ENCODE results near the gene RAG1.
A peak's percentile ranks its signal among the peaks of the same experiment; 100 is the strongest.

Gene RAG1

GRCh38 chr11:36588099-36588498 lies 20.3 kb downstream of the RAG1 start:
- no peak for TF ChIP-seq EGR1 (IDR thresholded peaks at IDR 0.05)
- no peak for TF ChIP-seq FOXM1 (IDR thresholded peaks at IDR 0.05; ENCODE audit: borderline replicate concordance, low read depth)
- no peak for TF ChIP-seq CREB1 (IDR thresholded peaks at IDR 0.05; ENCODE audit: low read depth)
- TF ChIP-seq USF1 (IDR thresholded peaks at IDR 0.05): no peak
- TF ChIP-seq MAX (IDR thresholded peaks at IDR 0.05): no peak
- TF ChIP-seq CEBPB (IDR thresholded peaks at IDR 0.05): no peak
- no peak for TF ChIP-seq TAF1 (IDR thresholded peaks at IDR 0.05; ENCODE audit: low read depth)
- no peak for TF ChIP-seq NFIC (IDR thresholded peaks at IDR 0.05)
- no peak for TF ChIP-seq YY1 (IDR thresholded peaks at IDR 0.05; ENCODE audit: low read depth)
- TF ChIP-seq REST (IDR thresholded peaks at IDR 0.05; ENCODE audit: low read depth): no peak
- no peak for TF ChIP-seq TEAD4 (IDR thresholded peaks at IDR 0.05)
- TF ChIP-seq TCF12 (IDR thresholded peaks at IDR 0.05; ENCODE audit: low read depth): no peak
- no peak for TF ChIP-seq EP300 (IDR thresholded peaks at IDR 0.05; ENCODE audit: borderline replicate concordance)

GRCh38 chr11:36590513-36590912 lies 22.7 kb downstream of the RAG1 start:
- TF ChIP-seq TEAD4 (IDR thresholded peaks at IDR 0.05) (no peak), YY1 (IDR thresholded peaks at IDR 0.05; ENCODE audit: low read depth) (no peak), CEBPB (IDR thresholded peaks at IDR 0.05) (no peak), FOXM1 (IDR thresholded peaks at IDR 0.05; ENCODE audit: borderline replicate concordance, low read depth) (no peak), RAD21 (IDR thresholded peaks at IDR 0.05; ENCODE audit: low read depth) (no peak), CREB1 (IDR thresholded peaks at IDR 0.05; ENCODE audit: low read depth) (no peak), NFIC (IDR thresholded peaks at IDR 0.05) (no peak), TCF12 (IDR thresholded peaks at IDR 0.05; ENCODE audit: low read depth) (no peak)

DNA sequence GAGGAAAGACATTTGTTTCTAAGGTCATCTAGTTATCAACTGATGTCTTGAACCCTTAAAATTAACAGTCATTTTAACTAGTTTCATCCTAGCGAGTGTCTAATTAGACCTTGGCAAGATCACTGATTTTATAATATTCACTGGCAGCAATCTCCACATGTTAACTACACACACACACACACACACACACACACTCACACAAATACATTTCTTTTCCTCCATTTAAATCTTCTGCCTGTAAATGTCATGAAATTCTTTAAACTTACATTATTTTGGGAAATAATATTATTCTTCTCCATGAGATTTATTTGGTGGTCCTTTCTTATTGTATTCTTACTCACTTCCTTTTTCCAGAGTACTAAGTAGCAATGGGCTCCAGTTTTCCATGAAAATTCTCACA lies 23.6 kb downstream of the RAG1 start:
- TF ChIP-seq NFIC (IDR thresholded peaks at IDR 0.05): no peak
- TF ChIP-seq FOXM1 (IDR thresholded peaks at IDR 0.05; ENCODE audit: borderline replicate concordance, low read depth): no peak
- TF ChIP-seq ZBTB7A (IDR thresholded peaks at IDR 0.05; ENCODE audit: low read depth): no peak
- no peak for TF ChIP-seq CEBPB (IDR thresholded peaks at IDR 0.05)
- no peak for TF ChIP-seq REST (IDR thresholded peaks at IDR 0.05; ENCODE audit: low read depth)
- TF ChIP-seq TCF12 (IDR thresholded peaks at IDR 0.05; ENCODE audit: low read depth): no peak
- no peak for TF ChIP-seq USF1 (IDR thresholded peaks at IDR 0.05)
- TF ChIP-seq EP300 (IDR thresholded peaks at IDR 0.05; ENCODE audit: borderline replicate concordance): no peak

DNA sequence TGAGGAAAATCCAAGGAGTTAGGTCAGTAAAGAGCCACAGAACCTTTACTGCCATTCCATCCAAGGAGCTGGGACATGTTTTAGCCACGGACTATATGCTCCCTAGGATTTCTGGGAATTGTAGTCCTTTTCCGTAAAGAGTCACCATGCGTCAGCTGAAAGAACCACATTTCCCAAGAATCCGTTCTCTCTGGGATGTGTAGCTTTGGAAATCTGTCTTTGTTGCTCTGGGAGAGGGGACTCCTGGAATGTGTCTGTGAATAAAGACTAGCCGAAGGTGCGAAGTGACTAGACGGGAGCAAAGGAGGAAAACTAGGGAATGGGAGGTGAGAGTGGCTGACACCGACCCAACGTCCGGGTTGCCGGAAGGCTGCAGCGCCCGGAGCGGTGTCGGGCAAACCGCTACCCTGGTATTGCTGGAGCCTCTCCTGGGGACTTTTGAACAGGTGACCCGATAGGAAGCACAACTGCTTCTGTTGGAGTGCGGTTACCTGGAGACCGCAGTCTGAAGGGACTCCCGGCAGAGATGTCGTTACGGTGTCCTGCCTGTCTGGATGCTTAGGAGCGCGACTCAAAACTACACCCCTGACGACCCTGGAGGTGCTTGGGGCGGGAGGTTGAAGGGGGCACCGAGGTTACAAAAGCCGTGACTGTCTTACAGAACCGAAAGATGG lies 26.6 kb downstream of the RAG1 start, which contains the start of gene IFTAP:
Gene IFTAP (plus strand): TSS at position 187 of the 674 bp plus-strand sequence. CDS start 15,602 bp downstream, outside the sequence.
- TF ChIP-seq CREB1 (IDR thresholded peaks at IDR 0.05; ENCODE audit: low read depth) (no peak), MAX (IDR thresholded peaks at IDR 0.05) (peak; percentile 74), CEBPB (IDR thresholded peaks at IDR 0.05) (no peak), FOXM1 (IDR thresholded peaks at IDR 0.05; ENCODE audit: borderline replicate concordance, low read depth) (no peak), USF1 (IDR thresholded peaks at IDR 0.05) (peak; percentile 59), EGR1 (IDR thresholded peaks at IDR 0.05) (no peak), TEAD4 (IDR thresholded peaks at IDR 0.05) (peak; percentile 64; the same call in 1 of the 2 replicates), NFIC (IDR thresholded peaks at IDR 0.05) (no peak), YY1 (IDR thresholded peaks at IDR 0.05; ENCODE audit: low read depth) (peak; percentile 54; the same call in 1 of the 2 replicates), RAD21 (IDR thresholded peaks at IDR 0.05; ENCODE audit: low read depth) (no peak), TAF1 (IDR thresholded peaks at IDR 0.05; ENCODE audit: low read depth) (peak; percentile 32; the same call in 1 of the 2 replicates), EP300 (IDR thresholded peaks at IDR 0.05; ENCODE audit: borderline replicate concordance) (peak; percentile 29; the same call in 1 of the 2 replicates), REST (IDR thresholded peaks at IDR 0.05; ENCODE audit: low read depth) (no peak), TCF12 (IDR thresholded peaks at IDR 0.05; ENCODE audit: low read depth) (0 out of 2 replicates have a peak, but pooled peaks have one; percentile 57), ZBTB7A (IDR thresholded peaks at IDR 0.05; ENCODE audit: low read depth) (no peak)
